Heart left ventricle (tissue), 16 donors: ENCODE results near the gene TLR1. TPM values are rescaled to one million over a fixed set of nuclear protein-coding genes. Genes with fewer than 3 reads are reported as not detected.

Experiments used
- ATAC-seq, 4 donors: fragments of 200-7000 bp; cut with Tn5 transposase; one replicate each; pipeline ENCODE4 v1.9.1; 2020 to 2022; ENCODE audit warnings: moderate library complexity in 4 of 4, mild to moderate bottlenecking in 3 of 4, moderate number of reproducible peaks in 1 of 4
- DNase-seq, 5 donors: peaks; one replicate each; pipeline ENCODE4 v3.0.0-alpha.2; 2020
- H3K27ac ChIP-seq, 12 donors: fragments of 200-600 bp; sonication (generic) in 4 of 12; one replicate each; pipeline versions ENCODE4 v1.5.0 to v1.8.0; 2016 to 2022; ENCODE audit warnings: mild to moderate bottlenecking in 2 of 12
- H3K27me3 ChIP-seq, 9 donors: fragments of 200-600 bp; sonication (generic) in 2 of 9; one replicate each; pipeline versions ENCODE4 v1.5.1 to v1.8.0; 2016 to 2022; ENCODE audit warnings: mild to moderate bottlenecking in 3 of 9
- H3K36me3 ChIP-seq, 9 donors: fragments of 200-600 bp; sonication (generic) in 2 of 9; one replicate each; pipeline versions ENCODE4 v1.5.0 to v1.8.0; 2018 to 2022; ENCODE audit warnings: mild to moderate bottlenecking in 2 of 9
- H3K4me1 ChIP-seq, 12 donors: fragments of 200-600 bp; sonication (generic) in 4 of 12; one replicate each; pipeline versions ENCODE4 v1.5.0 to v1.8.0; 2016 to 2022; ENCODE audit warnings: mild to moderate bottlenecking in 3 of 12
- H3K4me3 ChIP-seq, 12 donors: fragments of 200-600 bp; sonication (generic) in 4 of 12; one replicate each; pipeline versions ENCODE4 v1.5.0 to v1.8.0; 2017 to 2022; ENCODE audit warnings: mild to moderate bottlenecking in 9 of 12, moderate library complexity in 4 of 12
- H3K9me3 ChIP-seq, 12 donors: fragments of 200-600 bp; sonication (generic) in 4 of 12; one replicate each; pipeline versions ENCODE4 v1.5.0 to v1.8.0; 2016 to 2022; ENCODE audit warnings: mild to moderate bottlenecking in 1 of 12
- POLR2A ChIP-seq, 2 donors: fragments of 450-650 bp; IDR thresholded peaks; one replicate each; pipeline ENCODE4 v1.6.1; 2017; ENCODE audit warnings: antibody characterized with exemption in 2 of 2, mild to moderate bottlenecking in 2 of 2, moderate library complexity in 2 of 2
- WGBS, 4 donors: extraction: QIAGEN DNeasy Blood & Tissue Kit in 2 of 4; methylation state at CpG; one replicate each; pipeline versions ENCODE4 v1.1.5 to v1.1.7; 2013 to 2018; 5-methylcytosine and 5-hydroxymethylcytosine counted together
- intact Hi-C, 10 donors: fragments of 100-400 bp; cut with DNase I; formaldehyde crosslinking; loops; one replicate each; pipeline versions ENCODE4 v1.11.1 to v1.14.2; 2022
- polyA plus RNA-seq, 2 donors: library from polyadenylated mRNA; stranded (reverse); fragments of 200-250 nt; gene quantifications; one replicate each; pipeline ENCODE4 v1.2.3, GENCODE V29; 2013
- total RNA-seq, 9 donors: library from RNA; depleted of rRNA in 2 of 9; stranded (reverse); fragments of >200 nt in 2 of 9; fragmentation: NEBNext Ultra II Directional in 3 of 9; extraction: Animal tissue kit (Norgen Biotek cat#: 25700) in 3 of 9; gene quantifications; one replicate each; pipeline versions ENCODE4 v1.1.0 to v1.2.4, GENCODE V29; 2016 to 2023
- TF ChIP-seq, protein P1 (sequence below), 12 donors: fragments of 200-600 bp; sonication (generic) in 4 of 12; IDR thresholded peaks; one replicate each; pipeline versions ENCODE4 v1.5.0 to v1.8.0; 2018 to 2022; ENCODE audit warnings: antibody characterized with exemption in 12 of 12, mild to moderate bottlenecking in 5 of 12
- donor health status: ischemic (EF 13 %, LVEDD 7.1; RV severe dilation, severe dysfunction).
- donor health status: healthy with polysubstance abuse.
- donor health status: DM: no; HTN: yes; CAD: no.
- donor health status: DM: no; HTN: no; CAD: no.
- donor health status: ischemic (EF 25% LVEDD 6.9; RV normal size, moderate dysfunction).
- donor health status: ischemic (EF 25% LVEDD 5.7; RV mildly dilated, moderate dysfunction).
- donor health status: healthy.
- donor health status: DM: yes; HTN: yes; CAD: no.
- donor health status: ischemic (EF 35%, LVEDD 5.7; RV mildly dilated, moderate dysfunction).
- donor health status: nonischemic (EF 11% LVEDD 7.7; RV severe dilation, severe dysfunction).
- donor health status: DM: yes; HTN: yes; CAD: no.
- donor health status: PGD.
- donor health status: ischemic (EF 29% LVEDD 5.4; RV normal size, mild dysfunction).
- donor health status: nonischemic (EF 23%, LVEDD 6.1; RV moderate dilation, normal function).

The TLR1 gene
- total and polyA plus RNA-seq, 11 donors: 0.34 to 31.8 (median 2.8) TPM

DNA sequence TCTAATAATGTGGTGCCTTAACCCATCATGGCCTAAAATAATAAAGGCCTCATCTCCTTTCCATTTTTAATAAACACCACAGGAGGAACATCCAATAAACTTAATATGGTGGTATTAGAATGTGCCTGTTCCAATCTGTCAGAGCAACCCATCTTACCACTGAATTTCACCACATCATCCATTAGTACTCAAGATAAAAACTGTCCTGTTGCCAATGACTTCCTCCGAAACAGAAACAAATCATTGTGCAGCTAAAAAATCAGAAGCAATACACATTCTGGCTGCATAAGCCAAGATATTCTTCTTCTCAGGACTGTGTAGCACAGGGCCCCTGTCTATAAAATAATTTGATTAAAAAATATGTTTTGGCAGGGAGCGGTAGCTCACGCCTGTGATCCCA lies 40.3 kb downstream of the TLR1 start:
- DNase-seq (no peak), ATAC-seq (no peak)
- TF ChIP-seq POLR2A (IDR thresholded peaks at IDR 0.05): no peak
- TF ChIP-seq, protein P1, sequence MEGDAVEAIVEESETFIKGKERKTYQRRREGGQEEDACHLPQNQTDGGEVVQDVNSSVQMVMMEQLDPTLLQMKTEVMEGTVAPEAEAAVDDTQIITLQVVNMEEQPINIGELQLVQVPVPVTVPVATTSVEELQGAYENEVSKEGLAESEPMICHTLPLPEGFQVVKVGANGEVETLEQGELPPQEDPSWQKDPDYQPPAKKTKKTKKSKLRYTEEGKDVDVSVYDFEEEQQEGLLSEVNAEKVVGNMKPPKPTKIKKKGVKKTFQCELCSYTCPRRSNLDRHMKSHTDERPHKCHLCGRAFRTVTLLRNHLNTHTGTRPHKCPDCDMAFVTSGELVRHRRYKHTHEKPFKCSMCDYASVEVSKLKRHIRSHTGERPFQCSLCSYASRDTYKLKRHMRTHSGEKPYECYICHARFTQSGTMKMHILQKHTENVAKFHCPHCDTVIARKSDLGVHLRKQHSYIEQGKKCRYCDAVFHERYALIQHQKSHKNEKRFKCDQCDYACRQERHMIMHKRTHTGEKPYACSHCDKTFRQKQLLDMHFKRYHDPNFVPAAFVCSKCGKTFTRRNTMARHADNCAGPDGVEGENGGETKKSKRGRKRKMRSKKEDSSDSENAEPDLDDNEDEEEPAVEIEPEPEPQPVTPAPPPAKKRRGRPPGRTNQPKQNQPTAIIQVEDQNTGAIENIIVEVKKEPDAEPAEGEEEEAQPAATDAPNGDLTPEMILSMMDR (IDR thresholded peaks at IDR 0.05): no peak
- intact Hi-C loops: loop anchor here in 5 of 10 donors (5.0 to 10.0 kb wide), 5 partner anchors 38 to 371 kb away; partner anchors contain the start of genes TLR6 (in 2 of the 5) and TLR1 (in 1 of the 5)
- WGBS, 4 donors: 76 to 94% (median 89%) methylated on average over 3 of the region's 3 CpGs
- no peaks in the 10 kb centered on the region for H3K9me3 ChIP-seq
- H3K4me3 ChIP-seq: no peak overlapping the region
- H3K27ac ChIP-seq: no peak overlapping the region
- no peaks in the 10 kb centered on the region for H3K36me3 ChIP-seq
- H3K4me1 ChIP-seq: peaks cover 0 to 34% (median 0%) of the 10 kb centered on the region in 12 donors
- H3K27me3 ChIP-seq: no peaks in the 10 kb centered on the region

DNA sequence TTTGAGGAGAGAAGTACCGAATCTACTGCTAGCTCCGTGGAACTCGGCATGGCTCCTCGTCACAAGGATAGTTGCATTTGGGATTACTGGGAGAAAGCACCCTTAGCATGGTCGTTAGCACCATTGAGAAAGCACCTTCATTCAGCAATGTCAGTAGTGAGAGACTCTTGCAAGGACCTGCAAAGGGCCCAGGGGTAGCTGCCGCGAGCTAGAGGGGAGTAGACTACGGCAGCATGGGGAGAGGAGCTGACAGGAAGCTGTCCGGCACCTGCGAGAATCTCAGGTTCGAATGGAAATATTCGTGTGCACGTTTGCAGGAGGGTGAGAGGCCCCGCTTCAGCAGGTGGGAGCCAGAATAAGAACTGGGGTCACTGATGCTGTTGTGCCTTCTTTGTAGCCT lies 42.0 kb downstream of the TLR1 start:
- Histone ChIP-seq H3K4me3 (no peak overlapping the region), H3K36me3 (no peaks in the 10 kb centered on the region), H3K27me3 (no peaks in the 10 kb centered on the region), H3K4me1 (peaks cover 0 to 35% (median 0%) of the 10 kb centered on the region in 12 donors), H3K9me3 (no peaks in the 10 kb centered on the region), H3K27ac (peak overlapping the region in 1 of 12 donors; percentile 82)
- ATAC-seq: no peak
- TF ChIP-seq, protein P1 (IDR thresholded peaks at IDR 0.05): no peak
- no peak for TF ChIP-seq POLR2A (IDR thresholded peaks at IDR 0.05)
- intact Hi-C loops: loop anchor here in 5 of 10 donors (5.0 to 10.0 kb wide), 5 partner anchors 40 to 372 kb away; partner anchors contain the start of genes TLR6 (in 2 of the 5) and TLR1 (in 1 of the 5)
- WGBS, 4 donors: 82 to 90% (median 87%) methylated on average over 14 of the region's 14 CpGs
- no peak for DNase-seq

DNA sequence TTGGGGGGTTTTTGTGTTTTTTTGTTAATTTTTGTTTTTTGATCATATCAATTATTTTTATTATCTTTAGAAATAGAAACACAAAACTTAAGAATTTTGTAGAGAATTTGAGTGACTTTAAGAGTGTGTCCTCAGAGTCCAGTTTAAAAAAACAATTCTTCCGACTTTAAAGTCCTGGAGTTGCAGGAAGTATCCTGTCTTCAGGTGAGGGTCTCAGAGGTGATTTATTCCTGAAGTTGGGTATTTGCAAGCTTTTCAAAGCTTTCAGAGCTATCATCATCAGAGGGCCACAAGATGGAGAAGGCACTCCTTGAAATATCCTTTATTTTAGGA lies 44.8 kb downstream of the TLR1 start:
- Histone ChIP-seq H3K9me3 (no peaks in the 10 kb centered on the region), H3K4me3 (no peak overlapping the region), H3K27me3 (no peaks in the 10 kb centered on the region), H3K27ac (no peak overlapping the region), H3K4me1 (peaks cover 0 to 44% (median 0%) of the 10 kb centered on the region in 12 donors), H3K36me3 (no peaks in the 10 kb centered on the region)
- no peak for TF ChIP-seq POLR2A (IDR thresholded peaks at IDR 0.05)
- TF ChIP-seq, protein P1 (IDR thresholded peaks at IDR 0.05): peak in 2 of 12 donors; percentile 0 to 6
- ATAC-seq: no peak
- WGBS, 4 donors: 79 to 89% (median 86%) methylated on average over 1 of the region's 1 CpG
- no peak for DNase-seq
- intact Hi-C loops: loop anchor here (1.0 to 10.0 kb wide), 12 partner anchors 23 to 378 kb away; partner anchors contain the start of genes TLR6 (in 8 of the 10), TLR10 (in 3 of the 10), FAM114A1 (in 1 of the 10) and TLR1 (in 1 of the 10)

DNA sequence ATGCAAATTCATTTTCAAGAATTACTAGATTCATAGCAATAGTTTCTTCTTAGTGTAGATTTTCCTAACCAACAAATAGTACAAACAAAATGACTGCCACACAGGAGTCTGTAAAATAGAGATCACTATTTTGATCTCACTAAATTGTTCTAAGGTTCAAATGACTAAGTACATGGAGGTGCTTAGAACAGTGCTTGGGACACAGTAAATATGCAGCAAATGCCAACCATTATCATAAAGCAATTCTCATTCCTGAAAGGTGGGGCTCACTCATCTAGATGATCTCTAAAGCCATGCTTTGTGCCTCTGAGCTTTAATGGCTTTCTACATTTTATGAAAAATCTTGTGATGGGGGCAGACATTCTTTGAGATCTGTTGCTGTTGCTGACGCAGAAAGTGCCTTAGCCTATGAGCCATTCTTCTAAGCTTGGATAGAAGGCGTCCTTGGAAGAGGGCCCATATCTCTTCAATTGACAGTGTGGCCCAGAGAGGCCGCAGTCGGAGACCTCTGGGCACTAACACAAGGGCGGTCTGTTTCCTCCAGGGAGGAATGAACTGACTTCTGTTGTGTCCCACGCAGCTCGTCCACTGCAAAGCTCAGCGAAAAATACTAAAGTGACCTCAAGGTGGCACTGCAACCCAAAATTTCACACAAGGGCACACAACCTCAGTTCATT lies 45.3 kb downstream of the TLR1 start:
- H3K27ac ChIP-seq: peak overlapping the region in 1 of 12 donors; percentile 25

More for the DNA sequence above, 45.3 kb downstream of the TLR1 start:
- WGBS, 4 donors: 8 to 12% (median 9%) methylated on average over 8 of the region's 8 CpGs
- Histone ChIP-seq H3K9me3 (no peaks in the 10 kb centered on the region), H3K4me1 (peaks cover 0 to 44% (median 0%) of the 10 kb centered on the region in 12 donors), H3K36me3 (no peaks in the 10 kb centered on the region), H3K4me3 (no peak overlapping the region), H3K27me3 (no peaks in the 10 kb centered on the region)
- TF ChIP-seq, protein P1 (IDR thresholded peaks at IDR 0.05): peak; percentile 60 to 81 (median 71)
- TF ChIP-seq POLR2A (IDR thresholded peaks at IDR 0.05): no peak
- intact Hi-C loops: loop anchor here in 9 of 10 donors (1.0 to 10.0 kb wide), 6 partner anchors 24 to 378 kb away; partner anchors contain the start of genes TLR6 (in 4 of the 9), TLR10 (in 2 of the 9) and FAM114A1 (in 1 of the 9)
- peak in 4 of 5 donors; percentile 61 to 69 (median 64) for DNase-seq
- ATAC-seq: peak; percentile 63 to 91 (median 84)
